Mononuclear cell (primary cell): ENCODE measurements around the gene ZNF275. TPM values are rescaled to one million over a fixed set of nuclear protein-coding genes. Genes with fewer than 3 reads are reported as not detected.
"Not testable (repeated sequence)": the region's sequence is repeated elsewhere in the genome, so short reads cannot be mapped to it uniquely, and the experiment has no call there.

Source experiments
- H3K27me3 ChIP-seq: 2 replicates; pipeline ENCODE4 v1.6.0; 2011; ENCODE audit warnings: low read length, control low read depth; ENCODE audit not compliant: insufficient read depth
- H3K4me1 ChIP-seq: 2 replicates; pipeline ENCODE4 v1.5.1; 2011; ENCODE audit warnings: mild to moderate bottlenecking, low read length, control low read depth; ENCODE audit not compliant: insufficient read depth
- H3K4me3 ChIP-seq: 2 replicates; pipeline ENCODE4 v1.5.1; 2011; ENCODE audit warnings: mild to moderate bottlenecking, low read length, moderate library complexity
- H3K9me3 ChIP-seq: 2 replicates; pipeline ENCODE4 v1.5.1; 2011; ENCODE audit warnings: low read depth, mild to moderate bottlenecking, control low read depth, low read length
- total RNA-seq: library from RNA; depleted of rRNA; stranded (reverse); fragments of >200 nt; gene quantifications from one replicate; pipeline ENCODE4 v1.2.3, GENCODE V29; 2012

The ZNF275 gene
- 7.8 TPM for total RNA-seq

DNA sequence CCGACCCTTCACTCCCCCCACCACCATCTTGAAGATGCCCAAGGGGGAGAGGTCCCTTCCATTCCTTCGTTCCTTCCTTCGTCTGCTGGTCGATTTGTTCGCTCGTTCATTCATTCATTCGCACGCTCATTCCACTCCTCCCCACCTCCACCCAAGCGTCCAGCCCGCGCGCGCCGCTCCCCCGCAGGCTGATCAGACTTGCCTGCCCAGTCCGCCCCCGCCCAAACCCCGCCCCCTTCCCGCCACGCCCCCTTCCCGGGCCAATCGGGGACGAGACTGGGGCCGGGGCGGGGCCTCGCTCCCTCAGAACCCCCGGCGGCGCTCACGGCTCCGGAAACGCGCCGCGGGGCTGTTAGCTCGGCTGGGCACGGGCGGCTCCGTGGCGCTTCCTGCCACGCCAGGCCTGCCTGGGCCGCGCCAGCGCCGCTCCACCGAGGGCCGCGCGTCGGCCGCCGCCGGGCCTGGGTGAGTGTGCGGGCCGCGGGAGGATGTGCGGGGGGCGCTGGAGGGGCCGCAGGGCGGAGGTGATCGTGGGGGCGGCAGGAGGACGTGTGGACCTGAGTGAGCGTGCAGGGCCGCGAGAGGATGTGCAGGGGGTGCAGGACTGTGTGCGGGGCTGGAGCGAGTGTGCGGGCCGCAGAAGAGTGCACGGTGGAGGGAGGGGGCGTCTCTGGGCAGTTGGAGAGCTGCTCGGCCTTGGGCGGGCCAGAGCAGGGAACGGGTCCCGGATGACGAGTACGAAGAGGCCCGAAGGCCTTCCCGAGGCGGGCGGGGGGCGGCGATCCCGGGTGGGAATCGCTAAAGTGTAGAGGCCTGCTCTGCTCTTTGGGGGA lies at the start of gene ZNF275:
ZNF275 (plus strand) TSS at position 333 of the 833 bp plus-strand sequence. CDS start 2,527 bp downstream, outside the sequence.
- peak within 1 kb of the TSS; percentile 46 for H3K4me3 ChIP-seq
- H3K9me3 ChIP-seq: no peaks in the 10 kb centered on the region
- H3K4me1 ChIP-seq: peaks cover 12% of the 10 kb centered on the region
- H3K27me3 ChIP-seq: no peaks in the 10 kb centered on the region

- H3K27me3 ChIP-seq, H3K4me3 ChIP-seq, H3K4me1 ChIP-seq, H3K9me3 ChIP-seq: not testable (repeated sequence)
Observed at GRCh38 chrX:153285678-153286077, 48.3 kb upstream of the ZNF275 start.

GRCh38 chrX:153288807-153289206 lies 45.1 kb upstream of the ZNF275 start:
- not testable (repeated sequence) for H3K27me3 ChIP-seq, H3K9me3 ChIP-seq, H3K4me3 ChIP-seq, H3K4me1 ChIP-seq

- H3K27me3 ChIP-seq, H3K4me1 ChIP-seq, H3K9me3 ChIP-seq, H3K4me3 ChIP-seq: not testable (repeated sequence)
Observed at GRCh38 chrX:153293485-153294071, 40.4 kb upstream of the ZNF275 start.

DNA sequence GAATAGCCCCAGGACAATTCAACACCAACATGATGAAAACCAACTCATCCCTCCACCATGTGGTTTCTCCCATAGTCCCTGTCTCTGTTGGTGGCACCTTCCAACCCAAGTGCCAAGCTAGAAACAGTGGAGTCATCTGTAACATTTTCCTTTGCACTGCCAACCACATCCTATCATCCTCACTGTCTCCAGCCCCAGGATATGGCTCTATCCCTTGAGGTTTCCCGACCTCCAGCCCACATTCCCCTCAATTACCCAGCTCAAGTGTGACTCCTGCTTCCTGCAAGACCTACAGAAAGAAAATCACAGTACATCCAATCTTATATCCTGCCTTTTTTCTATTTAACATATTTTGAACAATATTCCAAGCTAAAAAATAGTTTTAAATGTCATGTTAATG lies 36.6 kb upstream of the ZNF275 start:
- Histone ChIP-seq H3K9me3 (no peaks in the 10 kb centered on the region), H3K4me1 (no peaks in the 10 kb centered on the region), H3K4me3 (no peak overlapping the region), H3K27me3 (no peaks in the 10 kb centered on the region)

DNA sequence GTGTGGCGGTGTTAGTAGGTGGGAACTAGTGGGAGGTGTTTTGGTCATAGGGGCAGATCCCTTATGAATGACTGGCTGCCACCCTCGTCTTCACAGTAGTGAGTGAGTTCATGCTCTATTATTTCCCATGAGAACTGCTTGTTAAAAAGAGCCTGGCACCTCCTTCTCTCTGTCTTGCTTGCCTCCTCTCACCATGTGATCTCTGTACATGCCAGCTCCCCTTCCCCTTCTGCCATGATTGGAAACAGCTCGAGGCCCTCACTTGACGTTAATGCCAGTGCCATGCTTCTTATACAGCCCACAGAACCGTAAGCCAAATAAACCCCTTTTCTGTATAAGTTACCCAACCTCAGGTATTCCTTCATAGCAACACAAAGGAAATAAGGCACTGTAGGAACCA lies 34.1 kb upstream of the ZNF275 start:
- Histone ChIP-seq H3K27me3 (no peaks in the 10 kb centered on the region), H3K4me1 (no peaks in the 10 kb centered on the region), H3K9me3 (no peaks in the 10 kb centered on the region), H3K4me3 (no peak overlapping the region)

- no peaks in the 10 kb centered on the region for H3K9me3 ChIP-seq
- no peaks in the 10 kb centered on the region for H3K4me1 ChIP-seq
- no peaks in the 10 kb centered on the region for H3K27me3 ChIP-seq
- H3K4me3 ChIP-seq: no peak overlapping the region
Observed at GRCh38 chrX:153301746-153302145, 32.2 kb upstream of the ZNF275 start.

- H3K4me1 ChIP-seq: no peaks in the 10 kb centered on the region
- no peak overlapping the region for H3K4me3 ChIP-seq
- no peaks in the 10 kb centered on the region for H3K27me3 ChIP-seq
- H3K9me3 ChIP-seq: no peaks in the 10 kb centered on the region
Observed at GRCh38 chrX:153302796-153303195, 31.2 kb upstream of the ZNF275 start.

DNA sequence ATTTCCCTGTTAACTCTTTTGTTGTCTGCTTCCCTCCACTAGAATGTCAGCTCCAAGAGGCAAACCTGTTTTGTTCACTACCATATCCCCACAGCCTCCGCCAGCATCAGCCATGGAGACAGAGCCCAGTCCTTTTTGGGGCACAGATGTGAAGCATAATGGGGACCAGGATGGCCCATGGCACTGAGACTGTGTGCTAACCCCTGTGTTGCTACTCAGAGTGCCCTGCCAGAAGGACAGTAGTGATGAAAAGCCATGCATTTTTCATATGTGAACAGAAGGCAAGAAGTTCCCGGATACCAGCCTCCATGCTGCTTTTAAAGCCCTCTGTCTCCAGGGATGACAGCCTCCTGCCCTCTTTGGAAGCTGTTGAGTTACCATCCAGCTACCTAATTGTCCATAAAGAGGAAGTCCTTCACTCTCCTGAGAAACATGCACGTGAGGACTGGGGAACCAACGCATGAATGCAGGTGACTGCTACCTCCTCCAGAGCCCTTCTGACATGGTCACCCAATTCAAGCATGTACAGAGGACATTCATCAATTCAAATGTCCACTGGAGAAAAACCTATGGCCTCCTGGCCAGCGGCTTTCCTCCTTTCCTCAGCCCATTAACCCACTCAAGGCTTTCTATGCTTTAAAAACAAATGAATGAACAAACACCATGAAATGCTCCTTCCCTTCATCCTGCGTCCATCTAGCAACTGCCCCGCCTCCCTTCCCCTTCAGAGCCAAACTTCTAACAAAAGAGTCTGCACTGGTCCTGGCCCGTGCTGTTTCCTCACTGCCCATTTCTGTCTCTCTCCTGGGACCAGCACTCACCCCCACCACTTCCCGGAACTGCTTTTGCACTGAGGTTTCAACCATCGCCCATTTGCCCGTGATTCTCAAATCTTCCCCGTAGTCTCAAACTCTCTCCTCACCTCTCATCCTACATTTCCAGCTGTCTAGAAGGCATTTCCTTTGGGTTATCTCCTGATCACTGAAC lies 30.4 kb upstream of the ZNF275 start:
- Histone ChIP-seq H3K4me3 (no peak overlapping the region), H3K4me1 (no peaks in the 10 kb centered on the region)

GRCh38 chrX:153304988-153305736 lies 28.8 kb upstream of the ZNF275 start:
- no peaks in the 10 kb centered on the region for H3K9me3 ChIP-seq
- no peaks in the 10 kb centered on the region for H3K27me3 ChIP-seq
- H3K4me3 ChIP-seq: no peak overlapping the region
- H3K4me1 ChIP-seq: no peaks in the 10 kb centered on the region

More for the DNA sequence above, 30.4 kb upstream of the ZNF275 start:
- no peaks in the 10 kb centered on the region for H3K9me3 ChIP-seq
- no peaks in the 10 kb centered on the region for H3K27me3 ChIP-seq

- no peaks in the 10 kb centered on the region for H3K4me1 ChIP-seq
- no peaks in the 10 kb centered on the region for H3K9me3 ChIP-seq
- no peak overlapping the region for H3K4me3 ChIP-seq
- H3K27me3 ChIP-seq: no peaks in the 10 kb centered on the region
Observed at GRCh38 chrX:153305972-153306371, 28.0 kb upstream of the ZNF275 start.

DNA sequence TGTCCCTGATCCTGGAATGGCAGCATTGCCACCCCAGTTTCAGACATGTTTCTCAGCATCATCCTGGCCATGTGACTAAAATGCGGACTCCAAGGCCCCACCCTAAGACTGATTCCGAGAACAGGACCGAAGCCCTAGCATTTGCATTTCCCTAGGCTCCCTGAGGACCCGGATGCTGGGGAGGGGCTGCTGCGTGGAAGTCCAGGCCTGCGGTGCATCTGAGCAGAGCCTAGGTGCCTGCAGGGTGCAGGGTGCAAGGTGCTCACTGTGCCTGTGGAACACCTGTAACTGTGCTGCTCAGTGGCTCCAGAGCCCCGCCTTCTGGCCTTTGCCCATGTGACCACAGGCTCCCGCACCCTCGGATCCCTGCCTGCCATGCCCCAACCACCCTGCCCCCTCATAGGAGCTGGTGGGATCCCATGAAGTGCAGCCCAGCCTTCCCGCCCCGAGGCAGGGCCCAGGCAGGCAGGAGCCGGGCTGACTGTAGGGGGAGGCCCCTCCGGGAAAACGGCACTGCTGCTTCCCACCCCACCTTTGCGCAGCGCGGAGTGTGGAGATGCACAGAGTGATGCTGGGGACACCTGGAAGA lies 27.3 kb upstream of the ZNF275 start:
- Histone ChIP-seq H3K9me3 (no peaks in the 10 kb centered on the region), H3K27me3 (no peaks in the 10 kb centered on the region), H3K4me3 (no peak overlapping the region), H3K4me1 (no peaks in the 10 kb centered on the region)

- Histone ChIP-seq H3K4me1 (no peaks in the 10 kb centered on the region), H3K4me3 (no peak overlapping the region), H3K27me3 (no peaks in the 10 kb centered on the region), H3K9me3 (no peaks in the 10 kb centered on the region)
Observed at GRCh38 chrX:153307276-153308178, 26.4 kb upstream of the ZNF275 start.
